GM23248 (cell line): ENCODE measurements around the gene RNASE11.

Experiments
- EZH2 ChIP-seq: fragments of 200-600 bp; sonication (generic); IDR thresholded peaks from 2 replicates; pipeline ENCODE4 v1.6.1; 2018; ENCODE audit warnings: antibody characterized with exemption, mild to moderate bottlenecking; ENCODE audit not compliant: insufficient read depth, poor library complexity, severe bottlenecking
- EZH2phosphoT487 ChIP-seq: fragments of 200-600 bp; sonication (generic); IDR thresholded peaks from 2 replicates; pipeline ENCODE4 v1.6.1; 2018; ENCODE audit warnings: antibody characterized with exemption, moderate library complexity, mild to moderate bottlenecking, low read depth; ENCODE audit not compliant: insufficient read depth

GRCh38 chr14:20587489-20588154, at the start of gene RNASE11:
- TF ChIP-seq EZH2 (no peak), EZH2phosphoT487 (no peak)
